BJ (cell line): ENCODE data around the gene USH2A. TPM values are rescaled to one million over a fixed set of nuclear protein-coding genes. Genes with fewer than 3 reads are reported as not detected.
A peak's percentile ranks its signal among the peaks of the same experiment; 100 is the strongest.

Source experiments
- CTCF ChIA-PET: fragments of 350-600 bp; formaldehyde crosslinking; extraction: SDS; loops from one replicate; lab custom pipeline; 2021; ENCODE audit warnings: antibody characterized with exemption, inconsistent platforms; lab: Yijun Ruan, JAX
- POLR2A ChIA-PET: fragments of 300-600 bp; sonication (Branson Sonifier 250); formaldehyde crosslinking; extraction: SDS; loops from one replicate; lab custom pipeline; 2021; ENCODE audit warnings: antibody characterized with exemption; lab: Charles Lee
- DNase-seq: peaks from one replicate; pipeline ENCODE4 v3.0.0-alpha.2; 2011; ENCODE audit warnings: low read depth
- H3K27me3 ChIP-seq: 2 replicates; pipeline ENCODE4 v1.6.0; 2011; ENCODE audit warnings: low read length; ENCODE audit not compliant: control insufficient read depth, insufficient read depth
- H3K36me3 ChIP-seq: 2 replicates; pipeline ENCODE4 v1.5.1; 2011; ENCODE audit warnings: low read length; ENCODE audit not compliant: control insufficient read depth, insufficient read depth
- H3K4me3 ChIP-seq: 2 replicates; pipeline ENCODE4 v1.5.1; 2011; ENCODE audit warnings: low read depth, mild to moderate bottlenecking, control low read depth, low read length
- polyA plus RNA-seq: library from polyadenylated mRNA; depleted of rRNA; stranded (reverse); fragments of >200 nt; gene quantifications from 2 replicates; pipeline ENCODE4 v1.2.3, GENCODE V29; 2011
- TF ChIP-seq, protein P1 (sequence below): IDR thresholded peaks from 2 replicates; pipeline ENCODE4 v1.5.1; 2011; ENCODE audit warnings: low read depth, mild to moderate bottlenecking, control low read depth, inconsistent platforms, low read length, moderate library complexity; ENCODE audit not compliant: insufficient read depth

USH2A gene
- polyA plus RNA-seq, 1 experiment: under 0.01 TPM

DNA sequence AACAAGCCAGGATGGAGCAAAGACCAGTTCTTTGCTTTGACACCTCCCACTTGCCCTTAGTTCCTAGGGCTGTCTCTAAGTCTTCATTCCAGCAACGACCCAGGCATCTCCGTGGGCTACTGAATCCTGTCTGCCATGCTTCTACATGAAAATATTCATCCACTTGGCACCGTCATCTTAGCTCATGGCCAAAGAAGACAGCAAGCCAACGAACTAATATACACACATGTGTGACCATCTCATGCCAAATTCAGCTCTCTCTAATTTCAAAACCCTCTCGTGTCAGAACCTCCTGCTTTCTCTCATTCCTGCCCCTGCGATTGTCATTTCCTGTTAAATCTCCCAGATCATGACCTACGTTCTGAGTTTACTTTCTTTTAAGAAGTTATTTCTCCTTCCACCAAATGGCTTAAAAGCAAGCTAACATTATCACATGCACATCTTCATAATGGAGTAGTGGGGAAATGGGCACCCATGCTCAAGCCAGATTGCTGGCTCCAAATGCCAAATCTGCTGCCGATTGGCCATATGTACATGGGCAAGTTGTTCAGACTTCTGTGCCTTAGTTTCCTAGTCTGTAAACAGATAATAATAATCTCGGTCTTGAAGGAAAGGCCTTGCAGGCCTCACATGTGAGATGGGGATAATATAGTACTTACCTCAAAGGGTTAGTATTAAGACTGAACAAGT lies 373.4 kb downstream of the USH2A start:
- TF ChIP-seq, protein P1, sequence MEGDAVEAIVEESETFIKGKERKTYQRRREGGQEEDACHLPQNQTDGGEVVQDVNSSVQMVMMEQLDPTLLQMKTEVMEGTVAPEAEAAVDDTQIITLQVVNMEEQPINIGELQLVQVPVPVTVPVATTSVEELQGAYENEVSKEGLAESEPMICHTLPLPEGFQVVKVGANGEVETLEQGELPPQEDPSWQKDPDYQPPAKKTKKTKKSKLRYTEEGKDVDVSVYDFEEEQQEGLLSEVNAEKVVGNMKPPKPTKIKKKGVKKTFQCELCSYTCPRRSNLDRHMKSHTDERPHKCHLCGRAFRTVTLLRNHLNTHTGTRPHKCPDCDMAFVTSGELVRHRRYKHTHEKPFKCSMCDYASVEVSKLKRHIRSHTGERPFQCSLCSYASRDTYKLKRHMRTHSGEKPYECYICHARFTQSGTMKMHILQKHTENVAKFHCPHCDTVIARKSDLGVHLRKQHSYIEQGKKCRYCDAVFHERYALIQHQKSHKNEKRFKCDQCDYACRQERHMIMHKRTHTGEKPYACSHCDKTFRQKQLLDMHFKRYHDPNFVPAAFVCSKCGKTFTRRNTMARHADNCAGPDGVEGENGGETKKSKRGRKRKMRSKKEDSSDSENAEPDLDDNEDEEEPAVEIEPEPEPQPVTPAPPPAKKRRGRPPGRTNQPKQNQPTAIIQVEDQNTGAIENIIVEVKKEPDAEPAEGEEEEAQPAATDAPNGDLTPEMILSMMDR: no peak
- no peaks in the 10 kb centered on the region for H3K27me3 ChIP-seq
- no peak for DNase-seq
- ChIA-PET POLR2A (no interaction called here), CTCF (interaction anchor here (1.4 kb wide), 1 partner anchor 172 kb away, joined by 3 read pairs; no protein-coding TSS in a partner anchor)
- H3K36me3 ChIP-seq: no peaks in the 10 kb centered on the region
- no peak overlapping the region for H3K4me3 ChIP-seq

DNA sequence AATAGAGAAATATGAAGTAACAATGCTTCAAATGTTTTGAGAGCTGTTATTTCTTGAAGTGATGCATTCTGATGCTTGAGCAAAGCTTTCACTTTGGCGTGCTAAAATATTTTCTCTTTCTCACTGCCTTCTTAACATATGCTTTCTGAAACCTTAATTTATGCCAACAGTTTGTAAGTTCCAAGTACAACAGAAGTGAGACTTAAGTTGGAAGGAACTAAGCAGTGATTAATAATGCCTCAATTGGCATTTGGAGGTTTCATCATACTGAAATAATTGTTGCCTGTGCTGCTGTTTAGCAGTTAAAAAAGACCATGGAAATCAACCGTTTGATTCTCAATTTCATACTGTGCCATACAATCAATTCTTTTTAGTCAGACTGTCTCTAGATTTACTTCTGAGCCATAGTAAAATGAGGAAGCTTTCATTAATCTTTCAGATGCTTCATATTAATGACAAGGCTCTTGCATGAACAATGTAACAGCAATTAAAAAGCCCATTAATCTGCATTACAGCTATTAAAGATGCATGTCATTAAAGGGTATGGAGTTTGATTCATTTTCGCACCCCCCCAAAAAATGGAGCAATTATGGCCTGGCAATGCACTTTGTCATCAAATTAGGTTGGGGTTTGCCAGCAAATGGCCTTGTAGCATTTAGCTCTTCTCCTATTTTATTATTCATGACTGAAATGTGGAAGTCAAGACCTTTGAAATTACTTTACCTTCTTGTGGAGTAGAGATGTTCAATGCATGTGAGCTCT lies 375.3 kb downstream of the USH2A start:
- POLR2A ChIA-PET: no interaction called here
- CTCF ChIA-PET: interaction anchor here (0.5 to 1.2 kb wide), 2 partner anchors 18 to 519 kb away, joined by 3 read pairs; no protein-coding TSS in a partner anchor
- no peak for DNase-seq
- H3K36me3 ChIP-seq: no peaks in the 10 kb centered on the region
- no peak overlapping the region for H3K4me3 ChIP-seq
- TF ChIP-seq, protein P1: no peak
- no peaks in the 10 kb centered on the region for H3K27me3 ChIP-seq

DNA sequence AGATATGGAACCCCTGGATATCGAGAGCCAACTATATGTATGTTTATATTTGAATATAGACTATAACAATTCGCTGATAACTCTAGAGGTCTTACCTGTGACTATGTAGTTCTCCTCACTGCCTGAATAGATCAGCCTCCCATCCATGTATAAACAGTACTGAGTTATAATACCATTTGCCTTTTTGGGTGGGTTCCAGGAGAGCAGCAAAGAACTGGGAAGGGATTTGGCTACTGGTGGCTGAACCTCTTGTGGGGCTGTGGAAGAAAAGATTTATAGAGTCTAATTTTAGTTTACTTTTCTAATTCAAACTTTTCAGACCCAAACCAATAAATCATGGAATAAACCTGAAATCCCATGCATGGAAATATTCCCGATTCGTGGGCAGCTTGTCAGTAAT lies 376.9 kb downstream of the USH2A start:
- Histone ChIP-seq H3K27me3 (no peaks in the 10 kb centered on the region), H3K36me3 (no peaks in the 10 kb centered on the region), H3K4me3 (no peak overlapping the region)
- TF ChIP-seq, protein P1: no peak
- ChIA-PET POLR2A (no interaction called here), CTCF (no interaction called here)
- DNase-seq: no peak

DNA sequence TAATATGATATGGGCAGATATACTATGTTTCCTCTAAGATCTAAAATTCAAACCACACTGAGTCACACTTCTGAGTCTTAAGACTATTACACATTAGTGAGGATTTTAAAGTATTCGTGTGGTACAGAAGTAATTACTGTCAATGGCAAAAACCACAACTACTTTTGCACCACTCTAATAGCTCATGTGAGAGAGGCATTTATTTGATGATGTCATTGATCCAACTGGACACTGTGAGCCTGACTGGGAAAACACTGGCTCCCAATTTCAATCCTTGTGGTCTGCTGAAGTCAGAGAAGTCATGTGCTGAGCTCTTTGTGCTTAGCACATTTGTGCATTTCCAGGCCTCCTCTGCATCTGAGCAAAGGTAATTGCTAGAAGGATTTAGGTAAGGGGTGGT lies 377.8 kb downstream of the USH2A start:
- TF ChIP-seq, protein P1: no peak
- Histone ChIP-seq H3K4me3 (no peak overlapping the region), H3K27me3 (no peaks in the 10 kb centered on the region), H3K36me3 (no peaks in the 10 kb centered on the region)
- POLR2A ChIA-PET: interaction anchor here (0.5 kb wide), 1 partner anchor 1696 kb away, joined by 3 read pairs; no protein-coding TSS in a partner anchor
- DNase-seq: peak; percentile 95
- CTCF ChIA-PET: no interaction called here

DNA sequence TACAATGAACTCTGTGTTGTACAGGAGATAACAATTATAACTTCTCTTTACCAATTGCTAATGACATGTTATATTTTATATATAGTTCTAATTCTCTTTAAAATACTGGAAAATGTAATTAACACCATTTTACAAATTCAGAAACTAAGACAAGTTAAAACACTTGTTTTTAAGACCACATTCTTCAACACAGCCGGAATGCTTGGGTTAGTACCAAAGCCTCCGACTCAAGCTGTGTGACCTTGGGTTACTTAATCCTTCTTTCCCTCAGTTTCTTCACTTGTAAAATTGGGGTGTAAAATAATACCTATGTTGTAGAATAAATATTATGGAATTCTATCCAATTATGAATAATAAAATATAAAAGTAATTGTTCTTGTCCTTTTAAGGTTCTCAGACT lies 378.7 kb downstream of the USH2A start:
- TF ChIP-seq, protein P1: no peak
- Histone ChIP-seq H3K4me3 (no peak overlapping the region), H3K36me3 (no peaks in the 10 kb centered on the region), H3K27me3 (no peaks in the 10 kb centered on the region)
- ChIA-PET POLR2A (no interaction called here), CTCF (no interaction called here)
- DNase-seq: no peak
